Measurements from ENCODE around the gene MSANTD1. TPM values are rescaled to one million over a fixed set of nuclear protein-coding genes. Genes with fewer than 3 reads are reported as not detected.

The MSANTD1 gene
- total RNA-seq, 1 donor from 2014 or later: 2.6 TPM

DNA sequence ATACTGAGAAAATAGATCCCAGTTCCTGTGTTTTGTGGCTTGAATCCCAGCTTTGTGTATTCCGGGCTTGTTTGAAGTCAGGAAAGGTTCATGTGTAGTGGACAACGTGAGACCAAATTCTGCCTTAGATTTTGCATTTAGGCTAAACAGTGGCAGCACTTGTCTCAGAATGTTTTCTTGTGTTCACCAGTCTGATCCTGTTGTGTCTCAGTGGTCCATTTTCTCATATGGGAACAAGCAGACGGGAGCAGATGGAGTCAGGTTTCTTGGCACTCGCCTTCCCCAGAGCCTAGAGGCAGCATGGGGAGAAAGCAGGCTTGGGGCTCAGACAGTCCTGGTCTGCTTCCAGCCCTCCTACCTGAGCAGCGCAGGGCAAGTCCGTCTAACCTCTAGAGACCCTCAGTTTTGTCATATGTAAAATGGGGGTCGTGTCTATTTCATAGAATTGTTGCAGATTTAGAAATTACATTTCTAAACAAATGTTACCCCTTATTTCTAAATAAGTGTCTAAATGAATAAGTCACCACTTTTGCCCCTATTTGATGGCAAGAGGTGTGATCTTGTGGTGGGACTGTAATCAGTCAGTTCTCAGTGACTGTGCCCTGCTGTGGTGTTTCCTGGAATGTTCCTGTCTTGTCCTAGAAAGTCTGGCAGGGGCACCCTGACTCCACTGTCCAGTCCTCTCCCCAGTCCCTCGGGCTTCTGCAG, 28.3 kb upstream of the MSANTD1 start:
- peaks cover under 1% of the 10 kb centered on the region for H3K36me3 Mint-ChIP-seq (ENCODE audit: unreplicated experiment)
- no peak overlapping the region for H3K27ac Mint-ChIP-seq (ENCODE audit: unreplicated experiment)
- no peak overlapping the region for H3K4me3 Mint-ChIP-seq (ENCODE audit: unreplicated experiment)
- TF ChIP-seq, protein P1, sequence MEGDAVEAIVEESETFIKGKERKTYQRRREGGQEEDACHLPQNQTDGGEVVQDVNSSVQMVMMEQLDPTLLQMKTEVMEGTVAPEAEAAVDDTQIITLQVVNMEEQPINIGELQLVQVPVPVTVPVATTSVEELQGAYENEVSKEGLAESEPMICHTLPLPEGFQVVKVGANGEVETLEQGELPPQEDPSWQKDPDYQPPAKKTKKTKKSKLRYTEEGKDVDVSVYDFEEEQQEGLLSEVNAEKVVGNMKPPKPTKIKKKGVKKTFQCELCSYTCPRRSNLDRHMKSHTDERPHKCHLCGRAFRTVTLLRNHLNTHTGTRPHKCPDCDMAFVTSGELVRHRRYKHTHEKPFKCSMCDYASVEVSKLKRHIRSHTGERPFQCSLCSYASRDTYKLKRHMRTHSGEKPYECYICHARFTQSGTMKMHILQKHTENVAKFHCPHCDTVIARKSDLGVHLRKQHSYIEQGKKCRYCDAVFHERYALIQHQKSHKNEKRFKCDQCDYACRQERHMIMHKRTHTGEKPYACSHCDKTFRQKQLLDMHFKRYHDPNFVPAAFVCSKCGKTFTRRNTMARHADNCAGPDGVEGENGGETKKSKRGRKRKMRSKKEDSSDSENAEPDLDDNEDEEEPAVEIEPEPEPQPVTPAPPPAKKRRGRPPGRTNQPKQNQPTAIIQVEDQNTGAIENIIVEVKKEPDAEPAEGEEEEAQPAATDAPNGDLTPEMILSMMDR (IDR thresholded peaks at IDR 0.05; ENCODE audit: partially characterized antibody, unreplicated experiment): no peak
- DNase-seq: no peak
- peaks cover 6% of the 10 kb centered on the region for H3K9me3 Mint-ChIP-seq (ENCODE audit: unreplicated experiment)
- H3K27me3 Mint-ChIP-seq (ENCODE audit: unreplicated experiment): peaks cover 8% of the 10 kb centered on the region
- peaks cover 11% of the 10 kb centered on the region for H3K4me1 Mint-ChIP-seq (ENCODE audit: low read depth, unreplicated experiment)

- peak overlapping the region; percentile 60 for H3K27ac Mint-ChIP-seq (ENCODE audit: unreplicated experiment)
- no peak for DNase-seq
- peaks cover 11% of the 10 kb centered on the region for H3K4me1 Mint-ChIP-seq (ENCODE audit: low read depth, unreplicated experiment)
- peaks cover 9% of the 10 kb centered on the region for H3K27me3 Mint-ChIP-seq (ENCODE audit: unreplicated experiment)
- peaks cover 4% of the 10 kb centered on the region for H3K36me3 Mint-ChIP-seq (ENCODE audit: unreplicated experiment)
- H3K4me3 Mint-ChIP-seq (ENCODE audit: unreplicated experiment): peak overlapping the region; percentile 2
- peaks cover 6% of the 10 kb centered on the region for H3K9me3 Mint-ChIP-seq (ENCODE audit: unreplicated experiment)
- TF ChIP-seq, protein P1 (IDR thresholded peaks at IDR 0.05; ENCODE audit: partially characterized antibody, unreplicated experiment): no peak
These were observed 27.8 kb upstream of the MSANTD1 start for GRCh38 chr4:3221184-3221494.

GRCh38 chr4:3221996-3222395, 27.0 kb upstream of the MSANTD1 start:
- peak overlapping the region; percentile 60 for H3K27ac Mint-ChIP-seq (ENCODE audit: unreplicated experiment)
- peaks cover 6% of the 10 kb centered on the region for H3K9me3 Mint-ChIP-seq (ENCODE audit: unreplicated experiment)
- no peak overlapping the region for H3K4me3 Mint-ChIP-seq (ENCODE audit: unreplicated experiment)
- H3K27me3 Mint-ChIP-seq (ENCODE audit: unreplicated experiment): peaks cover 9% of the 10 kb centered on the region
- no peak for DNase-seq
- H3K4me1 Mint-ChIP-seq (ENCODE audit: low read depth, unreplicated experiment): peaks cover 11% of the 10 kb centered on the region
- TF ChIP-seq, protein P1 (IDR thresholded peaks at IDR 0.05; ENCODE audit: partially characterized antibody, unreplicated experiment): no peak
- peaks cover 4% of the 10 kb centered on the region for H3K36me3 Mint-ChIP-seq (ENCODE audit: unreplicated experiment)

GRCh38 chr4:3223346-3223745, 25.6 kb upstream of the MSANTD1 start:
- Mint-ChIP-seq H3K36me3 (ENCODE audit: unreplicated experiment) (peaks cover 4% of the 10 kb centered on the region), H3K4me1 (ENCODE audit: low read depth, unreplicated experiment) (peaks cover 11% of the 10 kb centered on the region), H3K27me3 (ENCODE audit: unreplicated experiment) (peaks cover 9% of the 10 kb centered on the region), H3K27ac (ENCODE audit: unreplicated experiment) (no peak overlapping the region), H3K9me3 (ENCODE audit: unreplicated experiment) (peaks cover 6% of the 10 kb centered on the region), H3K4me3 (ENCODE audit: unreplicated experiment) (no peak overlapping the region)
- TF ChIP-seq, protein P1 (IDR thresholded peaks at IDR 0.05; ENCODE audit: partially characterized antibody, unreplicated experiment): no peak
- DNase-seq: no peak

GRCh38 chr4:3223956-3224748, 24.8 kb upstream of the MSANTD1 start:
- no peak overlapping the region for H3K4me3 Mint-ChIP-seq (ENCODE audit: unreplicated experiment)
- peaks cover 7% of the 10 kb centered on the region for H3K27me3 Mint-ChIP-seq (ENCODE audit: unreplicated experiment)
- H3K27ac Mint-ChIP-seq (ENCODE audit: unreplicated experiment): no peak overlapping the region
- H3K36me3 Mint-ChIP-seq (ENCODE audit: unreplicated experiment): peaks cover 9% of the 10 kb centered on the region
- DNase-seq: no peak
- TF ChIP-seq, protein P1 (IDR thresholded peaks at IDR 0.05; ENCODE audit: partially characterized antibody, unreplicated experiment): no peak
- H3K4me1 Mint-ChIP-seq (ENCODE audit: low read depth, unreplicated experiment): peaks cover 11% of the 10 kb centered on the region
- no peaks in the 10 kb centered on the region for H3K9me3 Mint-ChIP-seq (ENCODE audit: unreplicated experiment)
